Measurements from ENCODE around the gene SIPA1L2. TPM values are rescaled to one million over a fixed set of nuclear protein-coding genes. Genes with fewer than 3 reads are reported as not detected.

Gene SIPA1L2
- total RNA-seq, 1 donor from 2014 or later, result 120 TPM

Other genes with a start within 250 kb of the SIPA1L2 start
- gene MAP10, start 175.3 kb upstream of the SIPA1L2 start, total RNA-seq, result 3.3 TPM

All from Right ventricle myocardium inferior (tissue), 1 donor.